ENCODE data around the gene GTF2IRD1.
"Not testable (repeated sequence)": the region's sequence is repeated elsewhere in the genome, so short reads cannot be mapped to it uniquely, and the experiment has no call there.

Gene GTF2IRD1

GRCh38 chr7:74651133-74651504 lies 197.4 kb downstream of the GTF2IRD1 start:
- not testable (repeated sequence) for DNase-seq (ENCODE audit: low read depth)

Measured in stimulated activated CD4-positive, alpha-beta T cell treated with anti-CD3 and anti-CD28 coated beads, Interleukin-2, amount 100 ng/mL, for 4 hours (primary cell).